HG03354 (cell line): ENCODE data around the gene PCDH15.

ENCODE experiments used
- ATAC-seq: cut with Tn5 transposase; IDR thresholded peaks from one replicate; pipeline ENCODE4 v1.9.1; 2021; ENCODE audit warnings: mild to moderate bottlenecking; ENCODE audit not compliant: unreplicated experiment, poor library complexity, severe bottlenecking

PCDH15 gene

DNA sequence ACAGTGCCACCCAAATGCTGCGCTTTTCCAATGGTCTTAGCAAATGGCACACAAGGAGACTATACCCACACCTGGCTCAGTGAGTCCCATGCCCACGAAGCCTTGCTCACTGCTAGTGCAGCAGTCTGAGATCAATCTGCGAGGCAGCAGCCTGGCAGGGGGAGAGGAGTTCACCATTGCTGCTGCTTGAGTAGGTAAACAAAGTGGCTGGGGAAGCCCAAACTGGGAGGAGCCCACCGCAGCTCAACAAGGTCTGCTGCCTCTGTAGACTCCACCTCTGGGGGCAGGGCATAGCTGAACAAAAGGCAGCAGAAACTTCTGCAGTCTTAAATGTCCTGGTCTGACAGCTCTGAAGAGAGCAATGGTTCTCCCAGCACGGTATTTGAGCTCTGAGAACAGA is 891.2 kb downstream of the PCDH15 start:
- ATAC-seq: no peak

DNA sequence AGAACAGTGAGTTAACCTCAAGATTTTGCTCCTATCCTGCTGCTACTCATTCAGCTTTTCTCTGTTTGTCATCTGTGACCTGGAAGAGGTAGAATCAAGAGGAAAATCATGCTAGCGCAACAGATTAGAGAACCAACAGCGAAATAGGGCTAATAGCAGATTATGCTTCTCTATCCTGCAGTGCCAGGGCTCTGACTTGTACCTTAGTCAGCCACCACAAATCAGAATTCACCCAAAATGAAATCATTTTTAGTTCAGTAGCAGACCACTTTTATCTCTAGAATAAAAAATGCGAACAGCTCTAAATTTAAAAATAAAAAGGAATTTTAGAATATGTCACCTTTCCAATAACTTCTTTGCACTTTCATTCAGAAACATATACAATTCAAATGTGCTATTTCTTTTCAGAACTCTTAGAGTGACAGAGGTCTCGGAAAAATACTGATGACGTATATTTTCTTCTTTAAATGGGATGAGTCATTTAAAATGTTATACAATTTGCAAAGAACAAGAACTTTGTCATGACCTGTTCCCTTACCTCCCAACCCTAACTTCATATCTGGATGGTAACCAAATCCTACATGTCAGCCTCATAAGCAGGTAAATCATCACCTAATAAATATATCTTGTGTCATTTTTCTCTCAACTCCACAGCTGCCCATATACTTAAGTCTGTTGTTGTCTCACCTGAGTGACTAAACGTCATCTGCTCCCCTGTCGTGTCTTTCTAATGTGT is 896.4 kb downstream of the PCDH15 start:
- ATAC-seq: no peak

DNA sequence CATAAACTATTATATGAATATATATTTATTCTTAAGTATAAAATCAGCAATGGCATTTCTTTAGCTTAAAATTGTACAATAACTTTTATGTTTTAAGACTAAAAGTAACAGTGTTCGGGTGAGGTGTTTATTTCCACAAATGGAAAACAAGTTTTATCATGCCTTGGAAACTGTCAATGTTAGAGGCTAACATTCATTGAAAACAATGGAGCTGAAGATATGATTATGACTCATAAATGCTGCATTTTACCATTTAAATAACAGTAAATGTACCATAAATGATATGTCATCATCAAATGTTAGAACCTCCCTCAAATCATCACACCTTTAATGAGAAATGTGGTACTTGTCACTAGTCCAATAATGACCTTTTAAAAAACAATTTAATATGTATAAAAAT is 897.3 kb downstream of the PCDH15 start:
- ATAC-seq: no peak

DNA sequence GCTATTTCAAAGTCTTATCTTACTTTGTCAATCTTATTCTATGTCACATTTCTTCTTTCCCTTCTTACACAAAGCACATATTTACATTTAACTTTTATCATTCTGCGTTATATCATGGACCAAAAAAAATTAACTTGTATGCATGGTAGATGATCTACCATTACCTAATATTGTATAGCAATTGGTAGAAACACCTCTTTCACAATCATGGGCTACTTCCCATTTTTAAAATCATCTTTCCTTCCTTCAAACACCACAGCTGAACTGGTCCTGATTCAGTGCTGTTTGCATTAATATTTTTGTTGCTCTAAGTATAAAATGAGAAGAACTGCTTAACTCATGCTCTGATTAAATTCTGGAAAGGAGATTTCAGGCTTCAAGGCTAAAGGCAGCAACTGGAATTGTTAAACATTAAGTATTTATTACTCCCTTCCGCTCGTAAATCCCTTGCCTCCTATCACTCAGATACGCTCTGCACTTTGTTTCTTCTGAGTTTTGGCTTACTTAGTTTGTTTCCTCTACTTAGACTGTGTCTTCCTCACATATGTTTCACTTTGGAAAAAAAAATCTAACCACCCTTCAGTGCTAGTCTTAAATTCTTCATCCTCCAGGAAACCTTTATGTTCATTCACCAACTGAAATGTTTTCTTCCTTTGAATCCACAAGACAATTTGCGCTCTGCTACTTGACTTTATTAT is 901.4 kb downstream of the PCDH15 start:
- no peak for ATAC-seq

DNA sequence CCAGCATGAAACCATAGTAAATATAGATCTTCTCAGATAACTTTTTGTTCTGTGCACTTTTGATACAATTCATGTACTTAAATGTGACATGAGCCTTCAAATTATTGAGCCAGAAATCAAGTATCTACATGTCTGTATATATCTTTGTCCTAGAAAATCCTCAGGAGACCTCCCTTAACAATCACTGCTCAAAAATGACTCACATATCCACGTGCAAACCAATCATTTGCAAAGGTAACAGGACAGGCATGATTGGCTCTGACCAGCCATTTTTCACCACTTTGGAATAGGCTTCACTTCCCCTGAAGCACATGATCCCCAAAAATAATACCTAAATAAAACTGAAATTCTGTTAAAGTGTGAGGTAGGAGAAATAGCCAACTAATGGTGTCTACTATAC is 902.5 kb downstream of the PCDH15 start:
- no peak for ATAC-seq

DNA sequence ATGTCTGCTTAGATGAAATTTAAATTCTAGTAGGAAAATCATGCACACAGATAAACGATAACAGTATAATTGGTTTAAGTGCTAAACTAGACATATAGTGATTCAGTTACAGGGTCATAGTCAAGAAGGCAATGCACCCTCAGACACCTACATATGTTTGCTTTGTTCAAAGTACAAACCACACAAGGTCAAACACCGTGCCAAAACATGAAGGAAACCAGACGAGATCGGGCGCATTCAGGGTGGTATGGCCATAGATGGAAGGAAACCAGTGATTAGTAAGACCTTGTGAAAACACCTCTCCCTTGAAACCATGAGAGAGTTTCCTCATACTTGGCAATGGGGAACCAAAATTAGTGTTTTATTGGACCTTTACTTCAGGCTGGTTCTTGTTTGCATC is 906.9 kb downstream of the PCDH15 start:
- no peak for ATAC-seq

DNA sequence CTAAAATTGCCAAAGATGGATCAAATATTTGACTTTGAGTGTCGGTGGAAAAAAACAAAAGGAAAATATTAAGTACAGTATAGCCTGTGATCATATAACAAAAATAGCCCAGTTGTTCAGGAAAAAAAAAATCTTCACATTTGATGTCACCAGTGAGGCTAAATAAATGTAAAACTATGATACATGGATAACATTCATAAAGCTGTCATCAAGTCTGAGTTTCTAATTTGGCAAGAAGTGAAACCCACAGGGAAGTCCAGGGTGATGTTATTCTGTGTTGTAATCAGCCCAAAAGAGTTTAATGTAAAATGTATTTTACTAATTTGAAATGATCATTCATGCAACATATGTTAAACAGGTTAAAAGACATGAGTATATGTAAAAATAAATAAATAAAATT is 908.0 kb downstream of the PCDH15 start:
- ATAC-seq: no peak

DNA sequence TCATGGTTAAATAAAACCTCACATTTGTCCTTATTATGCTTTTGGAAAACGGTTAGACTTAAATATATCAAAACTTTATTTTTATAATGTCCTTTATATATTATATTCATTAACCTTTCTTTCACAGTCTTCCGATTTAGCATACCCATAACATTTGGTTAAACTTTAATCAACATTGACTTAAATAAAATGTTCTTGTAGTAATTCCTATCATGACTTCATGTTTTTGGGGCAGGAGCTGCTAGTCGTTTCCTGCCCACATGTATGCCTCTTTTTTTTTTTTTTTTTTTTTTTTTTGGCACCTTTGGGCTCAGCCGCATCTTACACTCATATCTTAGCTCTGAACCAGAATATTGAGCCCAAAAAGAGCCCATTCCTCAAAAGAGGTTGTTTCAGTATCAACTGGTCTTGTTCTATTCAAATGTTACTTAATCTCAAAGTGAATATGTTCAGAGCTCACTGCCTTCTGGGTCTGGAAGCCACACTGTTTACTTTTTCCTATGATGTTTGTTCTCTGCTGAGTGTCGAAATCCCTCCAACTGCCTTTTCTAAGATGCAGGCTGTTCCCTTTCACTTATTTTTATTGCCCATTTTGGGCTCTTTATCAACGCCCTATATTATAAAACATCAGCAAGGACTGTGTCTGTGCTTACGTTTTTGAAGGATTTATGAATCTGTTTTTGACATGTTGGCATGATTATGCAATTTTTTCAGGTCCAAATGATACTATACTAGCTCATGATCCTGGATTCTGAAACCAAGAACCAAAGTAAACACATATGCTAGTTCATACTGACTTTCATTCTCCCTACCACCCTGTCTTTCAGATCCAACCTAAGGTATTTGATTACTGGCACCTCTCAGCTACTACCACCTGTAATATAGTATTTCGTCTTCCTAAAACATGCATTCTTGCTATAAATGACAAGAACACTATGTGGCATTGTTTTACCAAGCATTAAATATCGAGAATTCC is 914.4 kb downstream of the PCDH15 start:
- ATAC-seq: no peak

DNA sequence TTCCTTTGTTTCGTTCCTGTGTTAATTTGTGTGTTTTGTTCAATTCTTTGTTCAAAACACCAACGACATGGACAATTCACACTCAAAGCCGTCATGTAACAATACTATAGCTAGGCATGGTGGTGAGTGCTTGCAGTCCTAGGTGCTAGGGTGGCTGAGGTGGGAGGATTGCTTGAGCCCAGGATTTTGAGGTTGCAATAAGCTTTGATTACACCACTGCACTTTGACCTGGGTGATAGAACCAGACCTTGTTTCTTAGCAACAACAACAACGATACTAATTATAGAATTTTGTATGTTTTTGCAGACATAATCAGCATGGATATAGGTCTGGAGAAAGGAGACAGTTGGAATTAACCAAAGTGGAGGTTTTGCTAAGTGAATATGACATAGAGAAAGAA is 936.2 kb downstream of the PCDH15 start:
- no peak for ATAC-seq

DNA sequence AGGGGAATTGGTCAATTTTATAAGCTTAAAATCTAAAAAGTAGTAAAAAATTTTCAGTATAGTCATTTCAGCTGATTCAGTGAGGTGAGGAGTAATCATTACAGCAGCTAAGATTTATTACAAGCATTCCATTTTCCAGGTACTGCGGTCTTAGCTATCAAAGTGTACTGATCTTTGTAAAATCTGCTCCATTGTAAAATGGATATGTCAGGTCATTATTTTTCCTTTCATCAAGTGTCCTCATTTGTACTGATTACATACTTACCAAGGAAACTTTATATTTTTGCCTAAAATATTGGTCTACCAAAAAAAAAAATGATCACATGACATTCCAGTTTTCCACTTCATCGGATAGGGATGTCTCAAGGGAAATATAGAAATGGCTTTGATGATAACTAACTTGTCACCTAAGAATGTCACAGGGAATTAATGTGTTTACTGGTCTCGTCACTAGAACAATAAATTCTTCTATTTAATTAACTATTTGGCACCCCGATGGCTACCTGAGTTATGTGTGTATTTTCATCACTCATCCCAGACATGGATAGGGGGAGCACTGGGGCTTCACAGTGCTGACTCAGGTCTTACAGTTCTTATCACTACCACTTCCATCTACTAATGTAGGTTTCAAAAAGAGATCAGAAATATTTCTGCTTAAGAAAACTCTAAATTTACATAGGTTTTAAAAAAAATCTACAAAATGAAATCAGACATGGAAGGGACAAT is 948.4 kb downstream of the PCDH15 start:
- no peak for ATAC-seq

DNA sequence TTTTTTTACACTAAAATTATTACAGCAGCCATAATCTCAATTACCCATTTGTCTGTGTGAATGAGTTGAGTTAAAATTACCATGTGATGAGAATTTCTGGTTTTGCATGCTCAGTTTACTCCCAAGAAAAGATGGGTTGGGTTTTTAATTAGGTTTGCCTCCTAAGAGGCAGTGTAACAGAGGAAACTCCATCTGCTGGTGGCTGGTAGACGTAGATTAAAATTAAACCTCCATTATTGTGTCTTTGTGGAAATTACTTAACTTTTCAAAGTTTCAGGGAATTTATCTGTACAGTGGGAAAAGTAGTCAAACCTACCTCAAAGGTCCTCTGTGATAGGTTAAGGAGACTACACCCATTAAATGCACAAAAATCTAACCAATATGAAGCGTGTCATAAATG is 954.2 kb downstream of the PCDH15 start:
- ATAC-seq: no peak

DNA sequence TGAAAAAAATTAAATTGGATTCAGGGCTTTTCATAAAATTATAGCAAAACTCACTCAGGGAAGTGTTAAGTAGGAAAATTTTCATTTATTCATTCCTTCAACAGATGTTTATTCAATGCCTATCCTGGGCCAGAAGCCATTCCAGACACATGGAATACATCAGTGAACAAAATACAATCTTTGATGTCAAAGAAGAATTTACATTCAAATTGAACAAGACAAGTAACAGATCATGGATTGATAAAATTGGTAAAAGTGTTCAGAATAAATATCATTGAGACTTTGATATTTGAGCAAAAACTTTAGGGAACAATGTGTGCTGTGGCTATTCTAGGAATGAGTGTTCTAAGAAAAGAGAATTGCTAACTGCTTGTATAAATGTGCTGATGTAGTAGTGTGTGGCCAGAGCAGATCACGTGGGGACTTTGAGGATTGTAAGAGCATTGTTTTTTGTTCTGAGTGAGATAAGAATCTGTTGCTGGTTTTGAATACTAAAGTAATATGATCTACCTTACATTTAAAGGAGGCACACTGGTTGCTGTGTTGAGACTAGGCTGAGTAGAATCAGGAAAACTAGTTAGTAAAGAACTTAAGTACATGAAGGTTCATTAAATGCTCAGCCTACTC is 957.2 kb downstream of the PCDH15 start:
- ATAC-seq: no peak

DNA sequence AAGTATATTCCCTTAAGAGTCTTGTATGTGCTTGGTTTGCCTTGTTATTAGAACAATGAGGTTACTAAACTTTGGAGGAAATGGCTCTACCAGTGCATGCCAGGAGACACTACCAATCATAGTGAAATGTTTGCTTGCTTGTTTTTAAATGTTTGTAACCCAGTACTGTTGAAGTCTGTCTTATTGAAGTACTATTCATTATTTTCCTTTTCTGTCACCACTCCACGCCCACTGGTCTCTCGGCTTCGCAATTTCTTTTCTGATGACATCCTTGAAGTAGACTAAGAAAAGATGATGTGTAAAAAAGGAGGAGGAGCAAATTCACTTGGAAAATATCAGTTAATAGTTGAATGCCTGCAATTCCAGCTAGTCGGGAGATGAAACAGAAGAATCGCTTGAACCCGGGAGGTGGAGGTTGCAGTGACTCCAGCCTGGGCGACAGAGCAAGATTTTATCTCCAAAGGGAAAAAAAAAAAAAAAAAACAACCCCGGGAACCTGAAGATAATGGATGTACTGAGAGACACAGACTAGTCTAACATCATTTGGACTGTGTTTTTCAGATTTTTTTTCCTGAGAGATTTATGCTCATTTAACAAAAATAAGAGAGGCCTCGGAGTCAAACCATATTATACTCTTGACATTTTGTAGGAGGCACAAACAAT is 959.4 kb downstream of the PCDH15 start:
- no peak for ATAC-seq

DNA sequence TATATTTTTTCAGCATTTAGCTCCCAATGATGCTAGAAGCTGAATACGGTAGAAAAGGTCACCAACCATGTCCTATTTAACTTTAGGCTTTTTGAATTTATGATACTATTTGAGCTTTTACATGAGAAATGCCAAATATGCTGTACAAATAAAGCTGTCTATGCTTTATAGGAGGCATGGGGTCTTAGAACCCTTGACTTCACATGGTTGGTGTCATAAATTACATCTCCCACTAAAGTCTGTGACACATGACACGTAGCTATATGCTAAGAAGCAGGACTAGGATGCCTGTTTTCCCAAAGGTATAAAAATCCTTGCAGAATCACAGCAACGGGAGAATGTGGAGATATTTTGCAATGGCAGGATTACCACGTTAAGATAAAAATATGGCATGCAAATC is 960.4 kb downstream of the PCDH15 start:
- ATAC-seq: no peak

DNA sequence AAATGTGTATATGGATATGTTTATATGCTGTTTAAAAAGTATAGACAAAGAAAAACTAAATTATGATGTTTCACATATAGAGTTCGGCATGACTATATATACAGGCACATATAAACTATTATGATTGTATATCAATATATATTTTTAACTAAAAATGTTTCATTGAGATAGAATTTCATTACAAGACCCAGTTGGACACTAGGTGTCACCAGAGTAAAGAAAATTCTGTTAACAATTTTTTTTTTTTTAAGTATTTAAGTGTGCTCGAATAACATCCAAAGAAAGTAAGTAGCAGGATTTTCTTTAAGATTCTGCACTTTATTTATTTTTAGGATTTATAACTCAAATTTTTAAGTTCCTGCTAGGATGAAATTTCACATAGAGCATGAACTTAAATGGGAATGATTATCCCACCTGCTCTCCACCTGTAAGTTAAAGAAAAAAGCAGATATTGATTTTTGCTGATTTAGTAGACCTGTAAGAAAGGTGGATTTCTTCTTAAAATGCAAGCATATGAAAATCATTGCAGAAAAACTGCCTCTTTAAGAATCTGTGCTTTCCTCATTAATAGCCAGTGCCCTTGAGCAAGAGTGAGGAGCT is 961.5 kb downstream of the PCDH15 start:
- no peak for ATAC-seq

DNA sequence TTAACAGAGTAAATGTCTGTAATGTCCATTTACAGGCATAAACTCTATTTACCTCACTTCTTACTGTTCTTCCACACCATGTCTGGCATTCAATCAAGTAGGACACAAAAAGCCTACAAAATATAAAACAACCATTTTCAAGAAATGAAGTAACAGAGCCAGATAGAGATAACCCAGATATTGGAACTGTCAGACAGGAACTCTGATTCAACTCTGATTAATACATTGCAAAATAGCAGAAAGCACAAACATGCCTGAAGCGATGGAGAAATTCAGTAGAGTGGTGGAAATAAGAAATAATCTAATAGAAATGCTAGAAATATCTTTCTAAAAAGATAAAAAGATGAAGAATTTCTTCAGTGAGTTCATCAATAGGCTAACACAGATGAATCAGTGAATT is 964.4 kb downstream of the PCDH15 start:
- ATAC-seq: no peak

DNA sequence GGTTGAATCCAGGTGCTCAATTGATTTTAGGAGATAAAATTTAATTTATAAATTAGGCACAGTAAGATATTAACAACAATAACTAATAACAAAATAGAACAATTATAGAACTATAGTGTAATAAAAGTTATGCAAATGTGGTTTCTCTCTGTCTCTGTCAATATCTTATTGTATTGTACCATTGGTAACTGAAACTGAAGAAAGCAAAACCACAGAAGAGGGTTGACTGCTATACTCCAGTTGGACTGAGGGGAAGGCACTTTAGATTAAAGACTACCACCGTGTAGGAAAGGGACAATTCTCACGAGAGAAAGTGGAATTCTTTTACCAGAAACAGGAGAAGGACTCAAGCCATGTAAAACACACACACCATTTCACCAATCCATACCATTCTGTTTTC is 967.1 kb downstream of the PCDH15 start:
- ATAC-seq: no peak

DNA sequence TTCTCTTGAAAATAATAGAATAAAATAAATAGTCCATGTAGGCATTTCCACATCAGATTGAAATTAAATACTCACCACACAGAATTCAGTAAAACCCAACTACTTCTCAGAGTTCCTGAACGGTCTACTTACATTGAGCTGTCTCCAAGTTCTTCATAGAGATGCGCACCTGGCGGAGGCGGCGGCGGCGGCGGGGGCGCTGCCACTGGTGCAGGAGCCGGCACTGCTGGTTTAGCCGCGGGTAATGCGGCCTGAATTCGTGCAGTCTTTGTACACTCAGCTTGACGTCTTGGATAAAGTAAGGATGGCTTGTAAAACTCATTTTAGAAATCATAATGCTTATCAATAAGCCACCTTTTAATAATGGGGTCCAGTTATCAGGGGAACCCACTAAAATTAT is 973.8 kb downstream of the PCDH15 start:
- ATAC-seq: no peak
